ENCODE data around the gene BNC2.

Gene BNC2

GRCh38 chr9:16681652-16681987 is 188.8 kb downstream of the BNC2 start:
- H3K4me3 ChIP-seq (ENCODE audit: low read depth, low read length), result no peak overlapping the region
- in situ Hi-C loops (cut with HindIII; ENCODE audit: low sequenced_read_pairs), result no loop called here
- TF ChIP-seq CTCF (IDR thresholded peaks at IDR 0.05; ENCODE audit: low read depth, low read length, missing control alignments), result no peak
- no peak for DNase-seq (ENCODE audit: low read depth)

GRCh38 chr9:16680975-16681651 is 189.4 kb downstream of the BNC2 start:
- in situ Hi-C loops (cut with HindIII; ENCODE audit: low sequenced_read_pairs), result no loop called here
- no peak overlapping the region for H3K4me3 ChIP-seq (ENCODE audit: low read depth, low read length)
- DNase-seq (ENCODE audit: low read depth), result peak; percentile 24
- no peak for TF ChIP-seq CTCF (IDR thresholded peaks at IDR 0.05; ENCODE audit: low read depth, low read length, missing control alignments)

- no peak overlapping the region for H3K4me3 ChIP-seq (ENCODE audit: low read depth, low read length)
- DNase-seq (ENCODE audit: low read depth), result no peak
- in situ Hi-C loops (cut with HindIII; ENCODE audit: low sequenced_read_pairs), result no loop called here
- no peak for TF ChIP-seq CTCF (IDR thresholded peaks at IDR 0.05; ENCODE audit: low read depth, low read length, missing control alignments)
Measured at GRCh38 chr9:16680541-16680940, 189.9 kb downstream of the BNC2 start.

DNA sequence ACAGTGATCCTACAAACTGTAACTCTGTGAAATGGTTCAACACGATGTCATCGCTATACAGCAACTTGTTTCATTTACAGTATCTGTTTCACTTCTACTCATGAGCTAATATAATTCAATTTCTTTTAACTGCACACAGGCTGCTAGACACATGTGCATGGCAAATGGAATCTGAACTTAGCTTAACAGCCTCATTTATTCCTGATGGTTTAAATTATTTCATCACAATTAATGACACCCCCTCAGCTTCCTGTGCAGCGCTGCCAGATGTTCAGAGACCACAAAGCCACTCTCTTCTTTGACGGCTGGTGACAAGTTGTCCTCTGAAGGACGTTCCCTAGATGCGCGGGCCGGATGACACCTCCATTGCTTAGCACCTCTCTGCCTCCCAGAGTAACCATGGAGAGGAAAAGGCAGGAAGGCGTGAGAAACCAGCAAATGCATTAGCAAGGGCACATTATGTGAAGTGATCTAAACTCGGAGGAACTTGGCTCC is 191.1 kb downstream of the BNC2 start:
- DNase-seq (ENCODE audit: low read depth), result no peak
- in situ Hi-C loops (cut with HindIII; ENCODE audit: low sequenced_read_pairs), result no loop called here
- TF ChIP-seq CTCF (IDR thresholded peaks at IDR 0.05; ENCODE audit: low read depth, low read length, missing control alignments), result no peak
- no peak overlapping the region for H3K4me3 ChIP-seq (ENCODE audit: low read depth, low read length)

- no peak overlapping the region for H3K4me3 ChIP-seq (ENCODE audit: low read depth, low read length)
- no peak for DNase-seq (ENCODE audit: low read depth)
- no peak for TF ChIP-seq CTCF (IDR thresholded peaks at IDR 0.05; ENCODE audit: low read depth, low read length, missing control alignments)
- in situ Hi-C loops (cut with HindIII; ENCODE audit: low sequenced_read_pairs), result no loop called here
Measured at GRCh38 chr9:16676519-16676918, 194.0 kb downstream of the BNC2 start.

- TF ChIP-seq CTCF (IDR thresholded peaks at IDR 0.05; ENCODE audit: low read depth, low read length, missing control alignments), result no peak
- H3K4me3 ChIP-seq (ENCODE audit: low read depth, low read length), result no peak overlapping the region
- DNase-seq (ENCODE audit: low read depth), result no peak
- in situ Hi-C loops (cut with HindIII; ENCODE audit: low sequenced_read_pairs), result no loop called here
Measured at GRCh38 chr9:16675131-16675530, 195.3 kb downstream of the BNC2 start.
